Hepatocyte (in vitro differentiated cells): ENCODE results near the gene JCAD. TPM values are rescaled to one million over a fixed set of nuclear protein-coding genes. Genes with fewer than 3 reads are reported as not detected.

Source experiments
- DNase-seq: peaks from one replicate; pipeline ENCODE4 v3.0.0-alpha.2; 2016; ENCODE audit warnings: low spot score
- H2AFZ ChIP-seq: fragments of 200-600 bp; sonication (generic); 2 replicates; pipeline ENCODE4 v1.6.0; 2016; ENCODE audit warnings: antibody characterized with exemption, mild to moderate bottlenecking
- H3K27ac ChIP-seq: fragments of 200-600 bp; sonication (generic); 2 replicates; pipeline ENCODE4 v1.5.1; 2016; ENCODE audit warnings: mild to moderate bottlenecking
- H3K27me3 ChIP-seq: fragments of 200-600 bp; sonication (generic); 2 replicates; pipeline ENCODE4 v1.6.1; 2016
- H3K36me3 ChIP-seq: fragments of 200-600 bp; sonication (generic); replicated peaks from 2 replicates; pipeline ENCODE4 v1.5.1; 2016; ENCODE audit warnings: low read depth; ENCODE audit not compliant: insufficient read depth
- H3K4me1 ChIP-seq: fragments of 200-600 bp; sonication (generic); 2 replicates; pipeline ENCODE4 v1.5.1; 2016; ENCODE audit warnings: mild to moderate bottlenecking, moderate library complexity; ENCODE audit not compliant: insufficient read depth
- H3K4me2 ChIP-seq: fragments of 200-600 bp; sonication (generic); 2 replicates; pipeline ENCODE4 v1.6.0; 2016
- H3K4me3 ChIP-seq: fragments of 200-600 bp; sonication (generic); 2 replicates; pipeline ENCODE4 v1.5.1; 2016; ENCODE audit warnings: mild to moderate bottlenecking
- H3K79me2 ChIP-seq: fragments of 200-600 bp; sonication (generic); 2 replicates; pipeline ENCODE4 v1.6.0; 2017; ENCODE audit warnings: mild to moderate bottlenecking
- H3K9me2 ChIP-seq: fragments of 200-600 bp; sonication (generic); replicated peaks from 2 replicates; pipeline ENCODE4 v1.6.0; 2017; ENCODE audit warnings: mild to moderate bottlenecking; ENCODE audit not compliant: insufficient read depth
- H3K9me3 ChIP-seq: fragments of 200-600 bp; sonication (generic); 2 replicates; pipeline ENCODE4 v1.5.1; 2016; ENCODE audit warnings: low read depth, mild to moderate bottlenecking
- H4K20me1 ChIP-seq: fragments of 200-600 bp; sonication (generic); 2 replicates; pipeline ENCODE4 v1.6.0; 2016; ENCODE audit warnings: mild to moderate bottlenecking; ENCODE audit not compliant: insufficient read depth, poor library complexity, severe bottlenecking
- EZH2 ChIP-seq: fragments of 200-600 bp; sonication (generic); IDR thresholded peaks from 2 replicates; pipeline ENCODE4 v1.6.1; 2016; ENCODE audit warnings: antibody characterized with exemption, mild to moderate bottlenecking, borderline replicate concordance
- EZH2phosphoT487 ChIP-seq: fragments of 200-600 bp; sonication (generic); IDR thresholded peaks from one replicate; pipeline ENCODE4 v1.6.1; 2018; ENCODE audit warnings: antibody characterized with exemption, mild to moderate bottlenecking, low read depth, moderate library complexity; ENCODE audit not compliant: unreplicated experiment, severe bottlenecking
- WGBS: methylation state at CpG from one replicate; pipeline ENCODE4 v1.1.6; 2016; ENCODE audit warnings: low lambda C conversion rate; ENCODE audit errors: missing lambda C conversion rate; 5-methylcytosine and 5-hydroxymethylcytosine counted together
- polyA plus RNA-seq: library from polyadenylated mRNA; unstranded; fragments of >200 nt; fragmentation: Nextera tagmentation; extraction: Ambion mirVana; gene quantifications from 2 replicates; pipeline ENCODE4 v1.2.1, GENCODE V29; 2016
- total RNA-seq: library from RNA; depleted of rRNA; stranded (reverse); fragments of >200 nt; gene quantifications from 2 replicates; pipeline ENCODE4 v1.2.3, GENCODE V29; 2014
- TF ChIP-seq, protein P1 (sequence below): fragments of 200-600 bp; sonication (generic); IDR thresholded peaks from 2 replicates; pipeline ENCODE4 v1.5.1; 2016; ENCODE audit warnings: antibody characterized with exemption, mild to moderate bottlenecking; ENCODE audit not compliant: poor library complexity

Gene JCAD
- total and polyA plus RNA-seq, 2 experiments from 2014 or later, result 7.0 to 12.8 TPM

DNA sequence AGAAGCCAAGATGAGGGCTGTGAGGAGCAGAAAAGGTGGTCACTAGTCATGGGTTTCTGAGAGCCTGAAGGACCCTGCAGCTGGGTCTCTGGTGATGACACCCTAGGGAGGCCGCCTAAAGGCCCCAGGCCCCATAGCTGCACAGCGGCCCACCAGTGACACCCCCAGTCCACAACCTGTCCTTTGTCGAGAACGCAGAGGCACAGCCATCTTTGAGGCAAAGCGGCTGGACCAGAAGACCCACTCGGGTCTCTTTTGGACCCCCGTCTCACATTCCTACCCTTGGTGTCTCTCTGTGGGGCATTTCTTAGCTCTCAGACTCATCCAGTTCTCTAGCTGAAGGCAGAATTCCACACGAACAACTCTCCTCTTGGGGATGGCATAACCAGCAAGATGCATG, 18.8 kb downstream of the JCAD start:
- no peak for DNase-seq
- Histone ChIP-seq H3K9me3 (no peaks in the 10 kb centered on the region), H3K4me3 (no peak overlapping the region), H3K79me2 (peaks cover 4% of the 10 kb centered on the region), H3K27me3 (no peaks in the 10 kb centered on the region), H3K9me2 (no peaks in the 10 kb centered on the region), H4K20me1 (no peaks in the 10 kb centered on the region), H2AFZ (no peak overlapping the region), H3K36me3 (no peaks in the 10 kb centered on the region), H3K27ac (peak overlapping the region; percentile 31), H3K4me1 (peaks cover 15% of the 10 kb centered on the region), H3K4me2 (peak overlapping the region; percentile 32)
- no peak for TF ChIP-seq EZH2
- TF ChIP-seq, protein P1, sequence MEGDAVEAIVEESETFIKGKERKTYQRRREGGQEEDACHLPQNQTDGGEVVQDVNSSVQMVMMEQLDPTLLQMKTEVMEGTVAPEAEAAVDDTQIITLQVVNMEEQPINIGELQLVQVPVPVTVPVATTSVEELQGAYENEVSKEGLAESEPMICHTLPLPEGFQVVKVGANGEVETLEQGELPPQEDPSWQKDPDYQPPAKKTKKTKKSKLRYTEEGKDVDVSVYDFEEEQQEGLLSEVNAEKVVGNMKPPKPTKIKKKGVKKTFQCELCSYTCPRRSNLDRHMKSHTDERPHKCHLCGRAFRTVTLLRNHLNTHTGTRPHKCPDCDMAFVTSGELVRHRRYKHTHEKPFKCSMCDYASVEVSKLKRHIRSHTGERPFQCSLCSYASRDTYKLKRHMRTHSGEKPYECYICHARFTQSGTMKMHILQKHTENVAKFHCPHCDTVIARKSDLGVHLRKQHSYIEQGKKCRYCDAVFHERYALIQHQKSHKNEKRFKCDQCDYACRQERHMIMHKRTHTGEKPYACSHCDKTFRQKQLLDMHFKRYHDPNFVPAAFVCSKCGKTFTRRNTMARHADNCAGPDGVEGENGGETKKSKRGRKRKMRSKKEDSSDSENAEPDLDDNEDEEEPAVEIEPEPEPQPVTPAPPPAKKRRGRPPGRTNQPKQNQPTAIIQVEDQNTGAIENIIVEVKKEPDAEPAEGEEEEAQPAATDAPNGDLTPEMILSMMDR, result no peak
- no peak for TF ChIP-seq EZH2phosphoT487
- WGBS, result 96% methylated on average over 8 of the region's 8 CpGs

- TF ChIP-seq EZH2, result no peak
- no peaks in the 10 kb centered on the region for H3K36me3 ChIP-seq
- H3K4me3 ChIP-seq, result no peak overlapping the region
- no peaks in the 10 kb centered on the region for H4K20me1 ChIP-seq
- no peaks in the 10 kb centered on the region for H3K27me3 ChIP-seq
- H3K9me3 ChIP-seq, result no peaks in the 10 kb centered on the region
- no peak overlapping the region for H3K4me2 ChIP-seq
- peaks cover 15% of the 10 kb centered on the region for H3K4me1 ChIP-seq
- H2AFZ ChIP-seq, result no peak overlapping the region
- H3K79me2 ChIP-seq, result peaks cover 4% of the 10 kb centered on the region
- no peak for DNase-seq
- WGBS, result 96% methylated on average over 8 of the region's 8 CpGs
- H3K9me2 ChIP-seq, result no peaks in the 10 kb centered on the region
- H3K27ac ChIP-seq, result no peak overlapping the region
Observed at GRCh38 chr10:30039988-30040387, 19.4 kb downstream of the JCAD start.

GRCh38 chr10:30039567-30039966, 19.8 kb downstream of the JCAD start:
- no peaks in the 10 kb centered on the region for H3K36me3 ChIP-seq
- peaks cover 15% of the 10 kb centered on the region for H3K4me1 ChIP-seq
- H3K79me2 ChIP-seq, result peaks cover 4% of the 10 kb centered on the region
- no peak overlapping the region for H3K4me2 ChIP-seq
- TF ChIP-seq EZH2phosphoT487, result no peak
- no peak for TF ChIP-seq EZH2
- TF ChIP-seq, protein P1, result no peak
- DNase-seq, result no peak
- H4K20me1 ChIP-seq, result no peaks in the 10 kb centered on the region
- H3K27me3 ChIP-seq, result no peaks in the 10 kb centered on the region
- no peaks in the 10 kb centered on the region for H3K9me2 ChIP-seq
- no peak overlapping the region for H3K27ac ChIP-seq
- no peak overlapping the region for H3K4me3 ChIP-seq
- 88% methylated on average over 14 of the region's 14 CpGs for WGBS
- H2AFZ ChIP-seq, result no peak overlapping the region
- H3K9me3 ChIP-seq, result no peaks in the 10 kb centered on the region

DNA sequence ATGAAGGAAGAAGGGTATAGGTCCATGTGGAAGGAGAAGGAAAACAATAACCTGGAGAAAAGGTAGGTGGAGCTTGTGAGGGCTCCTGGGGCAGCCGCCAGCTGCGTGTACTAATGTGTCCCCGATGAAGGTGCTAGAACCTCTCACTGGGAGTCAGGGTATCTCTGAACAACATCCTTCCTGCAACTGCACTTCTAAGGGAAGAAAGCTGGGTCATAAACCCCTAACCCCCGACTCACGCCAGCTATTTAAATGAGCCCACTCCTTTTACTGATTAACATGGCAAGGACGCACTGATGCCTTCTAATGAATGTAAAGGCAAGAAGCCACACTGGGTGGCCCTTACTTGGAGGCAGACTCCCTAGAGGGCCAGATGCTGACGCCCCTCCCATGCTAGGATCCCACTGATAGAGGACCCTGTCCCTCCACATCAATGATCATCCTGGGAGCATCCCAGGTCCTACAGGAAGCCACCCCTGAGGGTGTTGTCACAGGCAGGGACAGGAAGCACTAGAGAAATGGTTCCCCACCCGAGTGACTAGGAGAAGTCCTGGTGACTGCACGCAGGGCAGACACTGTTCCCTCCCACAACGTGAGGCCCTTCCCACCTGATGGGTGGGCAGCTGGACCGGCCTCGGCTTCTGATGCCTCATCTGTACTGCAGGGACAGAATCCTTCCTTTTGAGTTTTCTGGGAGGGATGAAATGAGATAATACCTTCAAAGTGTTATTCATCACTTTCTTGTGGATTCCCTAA, 20.4 kb downstream of the JCAD start:
- 89% methylated on average over 12 of the region's 12 CpGs for WGBS
- TF ChIP-seq, protein P1, result no peak
- no peak for TF ChIP-seq EZH2
- TF ChIP-seq EZH2phosphoT487, result no peak

More for the DNA sequence above, 20.4 kb downstream of the JCAD start:
- Histone ChIP-seq H3K27me3 (no peaks in the 10 kb centered on the region), H3K4me2 (no peak overlapping the region), H3K9me3 (no peaks in the 10 kb centered on the region), H4K20me1 (no peaks in the 10 kb centered on the region), H3K4me3 (no peak overlapping the region), H3K27ac (no peak overlapping the region), H3K79me2 (peaks cover 4% of the 10 kb centered on the region), H2AFZ (no peak overlapping the region), H3K4me1 (peaks cover 15% of the 10 kb centered on the region), H3K36me3 (no peaks in the 10 kb centered on the region), H3K9me2 (no peaks in the 10 kb centered on the region)
- DNase-seq, result no peak
